GM18505 (cell line): Measurements from ENCODE around the gene TNRC6C.
"Not testable (repeated sequence)": the region's sequence is repeated elsewhere in the genome, so short reads cannot be mapped to it uniquely, and the experiment has no call there.

Experiments
- ATAC-seq: cut with Tn5 transposase; IDR thresholded peaks from one replicate; pipeline ENCODE4 v1.9.1; 2021; ENCODE audit not compliant: unreplicated experiment
- POLR2A ChIP-seq: IDR thresholded peaks from 4 replicates; pipeline ENCODE4 v1.6.1; 2011; ENCODE audit warnings: borderline replicate concordance; ENCODE audit not compliant: insufficient read depth, insufficient read length; ENCODE audit errors: extremely low read depth

TNRC6C gene

DNA sequence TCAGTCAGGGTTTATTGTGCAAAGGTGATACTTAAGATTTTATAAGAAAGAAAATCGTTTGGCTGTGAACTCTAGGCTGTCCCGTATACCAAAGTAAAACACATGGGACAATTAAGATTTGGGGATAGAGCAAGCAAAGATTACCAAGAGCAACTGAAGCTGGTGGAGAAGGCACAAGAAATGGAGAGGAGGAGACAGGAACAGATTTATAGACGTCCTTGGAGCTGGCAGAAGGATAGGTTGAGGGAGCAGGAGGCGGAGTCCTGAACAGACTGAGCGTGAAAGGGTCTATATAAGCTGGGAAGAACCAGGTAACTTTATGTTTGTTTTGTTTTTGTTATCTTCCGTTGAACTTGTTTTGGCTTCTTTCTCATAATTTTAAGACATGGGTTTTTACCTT lies 3.8 kb downstream of the TNRC6C start:
- TF ChIP-seq POLR2A: no peak
- ATAC-seq: no peak

DNA sequence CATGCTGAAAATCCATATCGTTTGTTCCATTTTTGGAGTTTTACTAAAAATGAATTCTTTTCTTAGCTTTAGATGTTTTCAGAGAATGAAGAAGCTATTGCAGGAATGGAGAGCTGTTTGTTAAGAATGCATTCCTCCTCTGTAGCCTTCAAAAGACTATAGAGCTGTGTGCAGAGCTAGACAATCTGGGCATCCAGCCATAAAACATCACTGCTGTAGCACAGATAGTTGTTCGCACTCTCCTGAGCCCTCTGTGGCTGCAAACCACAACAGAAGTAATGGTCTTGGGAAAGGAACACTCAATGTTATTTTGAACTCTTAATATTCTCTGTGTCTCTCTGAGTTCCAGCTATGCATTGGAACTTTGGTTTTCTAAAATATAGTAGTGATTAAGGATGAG lies 4.9 kb downstream of the TNRC6C start:
- ATAC-seq: no peak
- TF ChIP-seq POLR2A: no peak

DNA sequence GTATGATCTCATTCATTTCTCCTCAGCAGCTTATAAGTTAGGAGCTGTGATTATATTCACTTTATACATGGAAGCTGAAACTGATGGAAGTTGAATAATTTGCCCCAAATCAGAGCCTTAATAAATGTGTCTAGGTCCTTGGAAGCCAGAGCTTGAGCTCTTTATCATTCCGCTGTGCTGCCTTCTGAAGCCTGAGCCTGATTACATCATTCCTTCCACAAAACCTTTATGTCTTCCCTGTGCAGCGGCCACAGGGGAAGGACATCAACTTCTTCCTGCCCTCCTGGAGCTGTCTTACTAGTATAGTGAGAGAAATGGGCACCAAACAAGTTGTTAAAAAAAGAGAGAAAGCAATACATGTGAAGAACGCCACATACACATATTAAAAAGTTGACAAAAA lies 6.8 kb downstream of the TNRC6C start:
- TF ChIP-seq POLR2A: no peak
- no peak for ATAC-seq

DNA sequence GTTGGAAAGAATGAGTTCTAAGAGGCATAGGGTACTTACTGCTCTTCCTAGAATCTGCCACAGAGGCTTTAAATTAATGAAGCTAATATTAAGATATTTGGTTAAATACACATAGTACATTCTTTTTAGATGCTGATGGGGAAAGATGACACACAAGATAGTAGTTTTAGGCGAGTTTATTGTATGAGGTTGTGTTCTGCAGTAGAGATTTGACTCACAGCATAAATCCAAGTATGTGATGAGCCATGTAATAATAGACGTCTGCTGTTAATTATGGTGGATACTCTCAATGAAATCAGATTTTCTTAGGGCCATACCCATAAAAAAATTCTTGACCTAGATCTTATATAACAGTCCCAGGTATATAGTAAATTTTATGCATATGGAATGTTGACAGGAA lies 8.0 kb downstream of the TNRC6C start:
- ATAC-seq: no peak
- TF ChIP-seq POLR2A: no peak

DNA sequence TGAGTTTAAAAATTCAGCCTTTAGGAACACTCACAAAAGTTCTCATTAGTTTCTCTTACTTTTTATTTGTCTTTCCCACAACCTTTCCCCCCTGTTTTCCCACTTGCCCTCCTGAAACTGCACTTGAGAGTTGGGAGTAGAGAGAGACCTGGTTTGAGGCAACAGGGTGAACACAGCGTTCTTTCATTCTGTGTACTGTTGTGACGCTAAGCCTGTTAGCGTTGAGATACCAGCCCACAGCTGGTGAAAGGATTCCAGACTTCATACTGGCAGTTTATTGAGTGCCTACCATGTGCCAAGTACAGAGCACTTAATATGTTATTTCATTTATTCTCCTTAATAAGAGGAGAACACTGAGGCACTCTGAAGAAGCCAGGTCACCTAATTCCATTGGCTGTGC lies 10.3 kb downstream of the TNRC6C start:
- TF ChIP-seq POLR2A: no peak
- no peak for ATAC-seq

DNA sequence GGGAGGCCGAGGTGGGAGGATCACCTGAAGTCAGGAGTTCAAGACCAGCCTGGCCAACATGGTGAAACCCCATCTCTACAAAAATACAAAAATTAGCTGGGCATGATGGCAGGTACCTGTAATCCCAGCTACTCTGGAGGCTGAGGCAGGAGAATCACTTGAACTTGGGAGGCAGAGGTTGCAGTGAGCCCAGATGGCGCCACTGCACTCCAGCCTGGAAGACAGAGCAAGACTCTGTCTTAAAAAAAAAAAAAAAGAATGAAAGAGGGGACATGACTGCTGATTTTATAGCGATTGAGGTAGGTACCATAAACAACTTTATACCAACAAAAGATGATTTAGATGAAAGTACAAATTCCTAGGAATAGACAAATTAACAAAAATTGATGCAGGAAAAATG lies 13.8 kb downstream of the TNRC6C start:
- ATAC-seq: not testable (repeated sequence)

DNA sequence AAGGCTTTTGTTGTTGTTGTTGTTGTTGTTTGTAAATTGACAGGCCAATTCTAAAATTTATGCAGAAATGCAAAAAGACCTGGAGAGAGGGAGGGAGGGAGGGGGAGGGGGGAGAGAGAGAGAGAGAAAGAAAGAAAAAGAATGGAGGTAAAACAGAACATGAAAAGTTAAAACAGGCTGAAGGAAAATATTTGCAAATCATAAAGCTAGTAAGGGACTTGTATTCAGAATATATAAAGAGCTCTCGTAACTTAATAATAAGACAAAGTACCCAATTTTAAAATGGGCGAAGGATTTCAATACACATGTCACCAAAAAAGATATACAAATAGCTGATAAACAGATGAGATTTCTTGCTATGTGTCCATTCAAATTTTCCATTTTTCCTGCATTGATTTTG lies 15.4 kb downstream of the TNRC6C start:
- no peak for TF ChIP-seq POLR2A
- ATAC-seq: no peak

DNA sequence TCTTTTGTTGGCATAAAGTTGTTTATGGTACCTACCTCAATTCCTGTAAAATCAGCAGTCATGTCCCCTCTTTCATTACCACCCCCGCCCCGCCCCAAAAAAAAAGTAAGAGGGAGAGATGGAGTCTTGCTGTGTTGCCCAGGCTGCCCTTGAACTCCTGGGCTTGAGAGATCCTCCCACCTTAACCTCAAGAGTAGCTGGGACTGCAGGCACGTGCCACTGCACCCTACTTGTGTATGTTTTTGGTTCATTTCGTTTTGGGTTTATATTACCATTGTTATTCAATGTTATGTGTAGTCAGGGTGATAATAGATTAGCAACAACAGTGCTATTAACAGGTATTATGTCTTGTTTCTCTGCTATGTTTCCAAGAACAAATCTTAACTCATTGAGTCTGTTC lies 15.9 kb downstream of the TNRC6C start:
- TF ChIP-seq POLR2A: no peak
- ATAC-seq: no peak

DNA sequence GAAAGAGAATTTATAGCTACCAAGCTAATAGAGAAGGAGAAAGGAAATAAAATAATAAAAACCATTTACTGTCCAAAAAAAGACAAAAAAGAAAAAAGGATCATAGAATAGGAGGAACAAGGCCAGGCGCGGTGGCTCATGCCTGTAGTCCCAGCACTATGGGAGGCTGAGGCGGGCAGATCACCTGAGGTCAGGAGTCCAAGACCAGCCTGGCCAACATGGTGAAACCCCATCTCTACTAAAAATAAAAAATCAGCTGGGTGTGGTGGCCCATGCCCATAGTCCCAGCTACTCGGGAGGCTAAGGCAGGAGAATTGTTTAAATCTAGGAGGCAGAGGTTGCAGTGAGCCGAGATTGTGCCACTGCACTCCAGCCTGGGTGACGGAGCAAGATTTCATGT lies 23.9 kb downstream of the TNRC6C start:
- not testable (repeated sequence) for ATAC-seq

DNA sequence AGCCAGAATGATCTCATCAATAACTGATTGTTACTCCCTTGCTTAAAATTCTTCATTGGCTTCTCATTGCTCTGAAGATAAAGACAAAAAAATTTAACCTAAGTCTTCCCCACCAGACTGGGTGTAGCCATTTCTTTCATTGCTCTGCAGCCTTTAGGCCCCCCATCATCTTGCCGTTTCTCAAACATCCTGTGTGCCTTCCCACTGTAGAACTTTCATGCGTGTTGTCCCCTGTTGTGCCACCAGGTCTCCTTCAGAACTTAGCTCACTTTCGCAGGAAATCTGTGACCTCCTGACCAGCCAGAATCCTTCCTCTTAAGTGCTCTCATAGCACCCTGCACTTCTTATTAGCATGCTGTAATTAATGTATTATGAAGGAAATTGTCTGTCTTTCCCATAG lies 31.8 kb downstream of the TNRC6C start:
- no peak for ATAC-seq
- no peak for TF ChIP-seq POLR2A

DNA sequence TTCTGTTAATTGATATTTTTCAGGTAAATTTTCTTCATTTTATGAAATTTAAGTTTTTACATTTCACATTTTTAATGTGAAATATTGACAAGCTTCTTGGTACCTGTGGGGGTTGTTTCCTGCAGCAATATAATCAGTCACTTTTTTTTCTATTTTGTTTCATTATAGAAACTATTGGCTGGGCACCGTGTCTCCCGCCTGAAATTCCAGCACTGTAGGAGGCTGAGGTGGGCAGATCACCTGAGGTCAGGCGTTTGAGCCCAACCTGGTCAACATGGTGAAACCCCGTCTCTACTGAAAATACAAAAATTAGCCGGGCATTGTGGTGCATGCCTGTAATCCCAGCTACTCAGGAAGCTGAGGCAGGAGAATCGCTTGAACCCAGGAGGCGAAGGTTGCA lies 35.2 kb downstream of the TNRC6C start:
- not testable (repeated sequence) for ATAC-seq

DNA sequence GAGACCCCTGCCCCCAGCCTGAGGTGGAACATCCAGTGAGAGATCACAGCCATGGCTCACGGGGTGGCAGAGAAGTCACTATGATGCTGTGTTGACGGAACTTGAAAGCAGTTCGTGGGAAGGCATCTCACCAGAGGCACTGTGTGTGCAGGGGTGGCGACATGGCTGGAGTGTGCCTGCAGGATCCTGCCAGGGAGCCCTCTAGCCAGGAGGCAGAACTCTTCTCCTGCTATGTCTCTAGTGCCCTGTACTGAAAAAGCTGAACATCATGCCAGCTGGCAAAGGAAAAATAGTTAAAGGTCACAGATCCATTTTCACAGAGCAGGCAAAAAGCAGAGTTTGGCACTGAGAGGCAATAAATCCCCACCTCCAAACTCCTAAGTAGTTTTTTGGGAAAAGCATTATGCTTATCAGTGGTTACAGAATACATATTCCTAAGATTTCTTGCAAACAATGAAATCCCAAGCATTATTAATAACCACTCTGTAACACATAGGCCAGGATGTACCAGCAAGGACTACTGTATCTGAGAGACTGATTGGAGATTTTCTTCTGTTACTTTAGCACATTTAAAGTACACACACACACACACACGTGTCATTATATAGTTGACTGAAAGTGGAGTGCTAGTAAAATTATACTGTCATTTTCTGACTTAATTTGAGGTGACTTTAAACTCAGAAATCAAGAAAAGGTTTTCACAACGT lies 36.8 kb downstream of the TNRC6C start:
- no peak for TF ChIP-seq POLR2A
- no peak for ATAC-seq

DNA sequence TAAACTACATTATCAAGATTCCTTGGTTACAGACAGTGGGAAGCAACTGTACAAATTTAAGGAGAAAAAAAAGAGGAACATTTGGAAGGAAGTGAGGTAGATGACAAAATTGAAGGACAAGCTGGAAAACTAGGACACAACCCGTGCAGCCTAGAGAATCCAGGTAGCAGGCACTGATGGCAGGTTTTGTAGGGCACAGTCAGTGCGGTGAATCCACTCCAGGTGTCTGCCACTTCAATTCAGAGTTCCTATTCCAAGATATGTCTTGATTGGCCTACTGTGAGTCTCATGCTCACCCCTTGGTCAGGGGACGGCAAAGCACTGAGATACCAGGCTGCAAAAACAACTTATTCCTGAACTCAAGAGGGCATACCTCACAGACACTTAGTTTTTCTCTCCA lies 37.8 kb downstream of the TNRC6C start:
- TF ChIP-seq POLR2A: no peak
- ATAC-seq: no peak

DNA sequence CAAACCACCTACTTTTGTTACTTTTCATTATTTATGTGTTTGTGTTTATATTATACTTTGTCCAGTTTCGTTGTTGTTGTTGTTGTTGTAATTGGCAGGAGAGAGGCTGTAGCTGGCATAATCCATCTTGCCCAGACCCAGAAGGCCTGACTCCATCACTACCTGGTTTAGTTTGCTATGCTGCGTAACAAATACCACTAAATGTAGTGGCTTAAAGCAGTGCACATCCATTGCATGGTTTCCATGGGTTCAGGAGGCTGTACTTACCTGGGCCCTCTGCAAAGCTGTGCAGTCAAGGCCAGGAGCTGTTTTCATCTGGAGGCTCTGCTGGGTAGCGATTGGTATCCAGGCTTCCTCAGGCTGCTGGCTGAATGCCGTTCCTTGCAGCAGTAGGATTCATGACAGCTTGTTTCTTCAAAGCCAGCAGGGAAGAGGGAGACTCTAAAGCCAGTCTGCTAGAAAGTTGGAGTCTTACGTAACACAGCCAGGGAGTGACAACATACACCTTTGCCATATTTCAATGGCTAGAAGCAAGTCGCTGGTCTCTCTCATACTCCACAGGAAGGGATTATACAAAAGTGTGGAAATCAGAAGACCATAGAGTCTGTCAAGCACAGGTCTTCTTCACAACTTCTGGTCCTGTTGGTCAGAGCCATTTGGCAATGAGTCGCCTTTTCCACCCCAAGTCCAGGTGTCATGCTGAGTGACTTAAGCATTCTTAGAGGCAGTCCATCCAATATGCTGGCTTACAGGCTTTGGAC lies 41.1 kb downstream of the TNRC6C start:
- TF ChIP-seq POLR2A: no peak
- no peak for ATAC-seq

DNA sequence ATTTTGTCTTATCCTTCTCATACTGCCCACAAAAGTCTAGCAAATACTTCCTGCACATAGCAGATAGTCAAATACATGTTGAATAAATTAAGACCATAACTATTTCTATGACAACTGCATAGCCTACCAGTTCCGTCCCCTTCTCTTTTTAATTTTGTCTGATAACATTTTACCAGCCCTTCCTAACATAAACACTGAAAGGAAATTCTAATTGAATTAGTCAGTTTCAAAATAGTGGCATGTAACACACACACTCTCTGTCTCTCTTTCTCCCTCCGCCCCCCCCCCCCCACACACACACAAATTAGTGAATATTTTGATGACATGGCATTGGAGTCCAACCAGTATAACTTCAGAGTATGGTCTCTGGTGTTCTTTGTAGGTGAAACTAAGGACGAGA lies 41.8 kb downstream of the TNRC6C start:
- ATAC-seq: no peak
- TF ChIP-seq POLR2A: no peak
